Esophagus muscularis mucosa (tissue), 3 donors: ENCODE results near the gene DNAJC4.

Source experiments
- CTCF ChIP-seq, 3 experiments: fragments of 200-600 bp in 2 of 3; fragments of 450-650 bp in 1 of 3; sonication (generic) in 2 of 3; IDR thresholded peaks; one replicate each; pipeline ENCODE4 v1.5.1; 2017 to 2019; ENCODE audit warnings: antibody characterized with exemption in 3 of 3, mild to moderate bottlenecking in 2 of 3, moderate library complexity in 1 of 3
- POLR2A ChIP-seq: fragments of 450-650 bp; IDR thresholded peaks from one replicate; pipeline ENCODE4 v1.6.1; 2017; ENCODE audit warnings: antibody characterized with exemption, moderate library complexity, mild to moderate bottlenecking, low read depth
- POLR2AphosphoS5 ChIP-seq, 2 donors: sonication (generic); formaldehyde crosslinking; IDR thresholded peaks; one replicate each; pipeline ENCODE4 v1.6.1; 2017; ENCODE audit warnings: antibody characterized with exemption in 2 of 2

GRCh38 chr11:64262271-64263002 is 32.1 kb downstream of the DNAJC4 start:
- TF ChIP-seq CTCF (IDR thresholded peaks at IDR 0.05): no peak
- TF ChIP-seq POLR2A: no peak
- TF ChIP-seq POLR2AphosphoS5 (IDR thresholded peaks at IDR 0.05): no peak
